ENCODE measurements around the gene RALGAPB.
A peak's percentile ranks its signal among the peaks of the same experiment; 100 is the strongest.

RALGAPB gene

GRCh38 chr20:38581830-38582358 lies 109.3 kb downstream of the RALGAPB start (continued):
- no peak for TF ChIP-seq ZNF48 (tag by site-specific recombination; IDR thresholded peaks at IDR 0.05)
- no peak for TF ChIP-seq ZNF473 (tag by site-specific recombination; IDR thresholded peaks at IDR 0.05)
- TF ChIP-seq ZBTB7A (tag by site-specific recombination; IDR thresholded peaks at IDR 0.05; ENCODE audit: low read depth): no peak
- TF ChIP-seq HOXA7 (CRISPR knock-in tag; IDR thresholded peaks at IDR 0.05; ENCODE audit: borderline replicate concordance): no peak
- no peak for TF ChIP-seq GFI1B (tag by site-specific recombination; IDR thresholded peaks at IDR 0.05)
- TF ChIP-seq BCL11A (tag by site-specific recombination; IDR thresholded peaks at IDR 0.05; ENCODE audit: low read depth): no peak
- no peak for TF ChIP-seq ZNF837 (tag by site-specific recombination; IDR thresholded peaks at IDR 0.05)
- TF ChIP-seq TSHZ1 (tag by site-specific recombination; IDR thresholded peaks at IDR 0.05; ENCODE audit: borderline replicate concordance): no peak

GRCh38 chr20:38583306-38583705 lies 110.7 kb downstream of the RALGAPB start:
- no peak overlapping the region for H3K27ac ChIP-seq (ENCODE audit: extremely low read depth, low read depth, low read length)
- CTCF ChIA-PET: no interaction called here
- POLR2A ChIA-PET: no interaction called here
- no peak overlapping the region for H3K4me3 ChIP-seq (ENCODE audit: low read depth, low read length)
- H3K4me1 ChIP-seq (ENCODE audit: control insufficient read depth, insufficient read depth, low read length): no peaks in the 10 kb centered on the region
- TF ChIP-seq ZNF157 (tag by site-specific recombination; IDR thresholded peaks at IDR 0.05) (peak; percentile 95), ZNF274 (IDR thresholded peaks at IDR 0.05; ENCODE audit: low read length) (no peak), ZNF274 (tag by site-specific recombination; IDR thresholded peaks at IDR 0.05; ENCODE audit: borderline replicate concordance) (no peak), ZNF146 (tag by site-specific recombination; IDR thresholded peaks at IDR 0.05) (no peak), REST (tag by site-specific recombination; IDR thresholded peaks at IDR 0.05) (no peak), ZNF473 (tag by site-specific recombination; IDR thresholded peaks at IDR 0.05) (no peak)
- no peaks in the 10 kb centered on the region for H3K9me3 ChIP-seq (ENCODE audit: control insufficient read depth, insufficient read depth, low read depth, low read length)
- no peaks in the 10 kb centered on the region for H3K36me3 ChIP-seq (ENCODE audit: control insufficient read depth in 2 of 2, insufficient read depth in 1 of 2, low read length in 2 of 2)

- H3K27ac ChIP-seq (ENCODE audit: extremely low read depth, low read depth, low read length): no peak overlapping the region
- ChIA-PET POLR2A (no interaction called here), CTCF (interaction anchor here (0.6 kb wide), 1 partner anchor 75 kb away, joined by 3 read pairs; no protein-coding TSS in a partner anchor)
- H3K9me3 ChIP-seq (ENCODE audit: control insufficient read depth, insufficient read depth, low read depth, low read length): no peaks in the 10 kb centered on the region
- no peaks in the 10 kb centered on the region for H3K4me1 ChIP-seq (ENCODE audit: control insufficient read depth, insufficient read depth, low read length)
- TF ChIP-seq ZBTB6 (tag by site-specific recombination; IDR thresholded peaks at IDR 0.05) (no peak), ZNF248 (tag by site-specific recombination; IDR thresholded peaks at IDR 0.05) (no peak), ZNF341 (tag by site-specific recombination; IDR thresholded peaks at IDR 0.05; ENCODE audit: low read depth) (no peak), TCF7L2 (IDR thresholded peaks at IDR 0.05; ENCODE audit: borderline replicate concordance, low read depth, low read length) (no peak), ZNF391 (tag by site-specific recombination; IDR thresholded peaks at IDR 0.05; ENCODE audit: borderline replicate concordance, low read depth) (no peak), ZSCAN23 (tag by site-specific recombination; IDR thresholded peaks at IDR 0.05) (no peak), ZNF830 (tag by site-specific recombination; IDR thresholded peaks at IDR 0.05; ENCODE audit: low read depth) (no peak)
- no peak overlapping the region for H3K4me3 ChIP-seq (ENCODE audit: low read depth, low read length)
- H3K36me3 ChIP-seq (ENCODE audit: control insufficient read depth in 2 of 2, insufficient read depth in 1 of 2, low read length in 2 of 2): no peaks in the 10 kb centered on the region
Measured at GRCh38 chr20:38584099-38584763, 111.6 kb downstream of the RALGAPB start.

Measured in HEK293 (cell line).